MM.1S (cell line): Measurements from ENCODE around the gene ASCC3.

Experiments
- DNase-seq: peaks from one replicate; pipeline ENCODE4 v3.0.0-alpha.2; 2015
- H2AFZ ChIP-seq: fragments of 300-600 bp; sonication (generic); 2 replicates; pipeline ENCODE4 v1.6.0; 2016; ENCODE audit warnings: antibody characterized with exemption, low read length
- H3F3A ChIP-seq: fragments of 300-600 bp; sonication (generic); 2 replicates; pipeline ENCODE4 v1.6.1; 2016; ENCODE audit warnings: mild to moderate bottlenecking, antibody characterized with exemption, low read length, moderate library complexity, mixed read lengths; ENCODE audit not compliant: insufficient read depth
- H3K27ac ChIP-seq: fragments of 300-600 bp; sonication (generic); 2 replicates; pipeline ENCODE4 v1.5.1; 2016; ENCODE audit warnings: mild to moderate bottlenecking, low read length
- H3K27me3 ChIP-seq: fragments of 300-600 bp; sonication (generic); replicated peaks from 2 replicates; pipeline ENCODE4 v1.6.0; 2016; ENCODE audit warnings: low read length; ENCODE audit not compliant: insufficient read depth
- H3K36me3 ChIP-seq: fragments of 300-600 bp; sonication (generic); replicated peaks from 2 replicates; pipeline ENCODE4 v1.6.1; 2016; ENCODE audit warnings: mild to moderate bottlenecking, low read length, mixed read lengths; ENCODE audit not compliant: insufficient read depth
- H3K4me1 ChIP-seq: fragments of 300-600 bp; sonication (generic); 2 replicates; pipeline ENCODE4 v1.6.1; 2016; ENCODE audit warnings: low read length, mixed read lengths
- H3K4me2 ChIP-seq: fragments of 300-600 bp; sonication (generic); 2 replicates; pipeline ENCODE4 v1.6.0; 2016; ENCODE audit warnings: low read depth, low read length
- H3K4me3 ChIP-seq: fragments of 300-600 bp; sonication (generic); 2 replicates; pipeline ENCODE4 v1.5.1; 2016; ENCODE audit warnings: low read length, mixed read lengths
- H3K79me2 ChIP-seq: fragments of 300-600 bp; sonication (generic); 2 replicates; pipeline ENCODE4 v1.6.1; 2016; ENCODE audit warnings: mixed run types, low read length, mixed read lengths
- H3K9ac ChIP-seq: fragments of 300-600 bp; sonication (generic); 2 replicates; pipeline ENCODE4 v1.6.1; 2016; ENCODE audit warnings: low read length, mixed read lengths
- H3K9me2 ChIP-seq: fragments of 300-600 bp; sonication (generic); replicated peaks from 2 replicates; pipeline ENCODE4 v1.6.1; 2016; ENCODE audit warnings: mild to moderate bottlenecking, low read length, mixed read lengths; ENCODE audit not compliant: insufficient read depth
- H3K9me3 ChIP-seq: fragments of 300-600 bp; sonication (generic); replicated peaks from 2 replicates; pipeline ENCODE4 v1.6.1; 2016; ENCODE audit warnings: mild to moderate bottlenecking, low read length, mixed read lengths; ENCODE audit not compliant: insufficient read depth
- H4K20me1 ChIP-seq: fragments of 300-600 bp; sonication (generic); 2 replicates; pipeline ENCODE4 v1.6.1; 2016; ENCODE audit warnings: mild to moderate bottlenecking, low read length, moderate library complexity, mixed read lengths; ENCODE audit not compliant: insufficient read depth
- CTCF ChIP-seq: fragments of 300-600 bp; sonication (generic); IDR thresholded peaks from 2 replicates; pipeline ENCODE4 v1.5.1; 2016; ENCODE audit warnings: antibody characterized with exemption, low read length, mixed read lengths
- EZH2 ChIP-seq: fragments of 300-600 bp; sonication (generic); optimal IDR thresholded peaks from 2 replicates; pipeline ENCODE3; 2017; ENCODE audit warnings: low read depth, mild to moderate bottlenecking, antibody characterized with exemption, low read length, mixed read lengths
- EZH2phosphoT487 ChIP-seq: fragments of 300-600 bp; sonication (generic); IDR thresholded peaks from 2 replicates; pipeline ENCODE4 v1.6.1; 2018; ENCODE audit warnings: antibody characterized with exemption, low read length

Gene ASCC3

DNA sequence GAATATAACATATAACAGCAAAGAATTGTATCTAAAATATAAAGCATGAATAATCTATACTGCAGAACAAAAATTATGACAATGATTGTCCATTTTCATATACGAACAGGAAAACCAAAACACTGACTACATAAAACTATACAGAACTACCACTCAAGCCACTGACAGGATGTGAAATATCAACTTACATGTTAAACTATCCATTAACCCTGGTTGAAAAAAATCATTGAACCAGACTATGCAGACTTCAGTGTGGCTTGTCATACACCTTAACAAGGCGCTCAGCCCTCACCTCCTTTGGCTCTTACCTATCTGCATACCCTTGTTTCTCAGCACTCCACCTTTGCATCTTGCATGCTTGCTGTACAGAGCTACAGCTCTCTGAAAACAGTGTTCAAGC lies 34.9 kb downstream of the ASCC3 start:
- Histone ChIP-seq H3K27me3 (no peaks in the 10 kb centered on the region), H3K36me3 (no peaks in the 10 kb centered on the region; the same call in 1 of the 2 replicates), H3K4me3 (no peak overlapping the region), H3K4me1 (no peaks in the 10 kb centered on the region), H4K20me1 (no peaks in the 10 kb centered on the region), H3K79me2 (peaks cover 24% of the 10 kb centered on the region), H3K27ac (no peak overlapping the region), H3K9ac (no peak overlapping the region), H3K4me2 (no peak overlapping the region), H3F3A (no peaks in the 10 kb centered on the region), H2AFZ (no peak overlapping the region), H3K9me3 (no peaks in the 10 kb centered on the region), H3K9me2 (no peaks in the 10 kb centered on the region)
- TF ChIP-seq EZH2 (no peak), EZH2phosphoT487 (no peak), CTCF (no peak)
- no peak for DNase-seq

GRCh38 chr6:100845676-100846075 lies 35.5 kb downstream of the ASCC3 start:
- Histone ChIP-seq H3K9me3 (no peaks in the 10 kb centered on the region), H3K4me1 (no peaks in the 10 kb centered on the region), H3K4me3 (no peak overlapping the region), H3K9me2 (no peaks in the 10 kb centered on the region), H3F3A (no peaks in the 10 kb centered on the region), H3K36me3 (no peaks in the 10 kb centered on the region; the same call in 1 of the 2 replicates), H3K27ac (no peak overlapping the region), H3K27me3 (no peaks in the 10 kb centered on the region), H3K9ac (no peak overlapping the region), H4K20me1 (no peaks in the 10 kb centered on the region), H3K79me2 (peaks cover 27% of the 10 kb centered on the region), H3K4me2 (no peak overlapping the region), H2AFZ (no peak overlapping the region)
- no peak for DNase-seq
- TF ChIP-seq EZH2 (no peak), CTCF (no peak), EZH2phosphoT487 (no peak)

GRCh38 chr6:100839419-100839818 lies 41.7 kb downstream of the ASCC3 start:
- H3F3A ChIP-seq: no peaks in the 10 kb centered on the region
- H3K4me2 ChIP-seq: no peak overlapping the region
- no peak overlapping the region for H3K27ac ChIP-seq
- H3K27me3 ChIP-seq: no peaks in the 10 kb centered on the region
- H2AFZ ChIP-seq: no peak overlapping the region
- no peaks in the 10 kb centered on the region for H4K20me1 ChIP-seq
- H3K4me3 ChIP-seq: no peak overlapping the region
- no peak for DNase-seq
- TF ChIP-seq EZH2 (no peak), EZH2phosphoT487 (no peak), CTCF (no peak)
- H3K9ac ChIP-seq: no peak overlapping the region
- no peaks in the 10 kb centered on the region for H3K9me3 ChIP-seq
- no peaks in the 10 kb centered on the region; the same call in 1 of the 2 replicates for H3K36me3 ChIP-seq
- no peaks in the 10 kb centered on the region for H3K9me2 ChIP-seq
- H3K4me1 ChIP-seq: no peaks in the 10 kb centered on the region
- peaks cover 35% of the 10 kb centered on the region for H3K79me2 ChIP-seq
